Measurements from ENCODE around the gene TMEM203. TPM values are rescaled to one million over a fixed set of nuclear protein-coding genes. Genes with fewer than 3 reads are reported as not detected.

Gene TMEM203
- total RNA-seq, 4 donors from 2014 or later: 29.7 to 47.3 (median 38.4) TPM

DNA sequence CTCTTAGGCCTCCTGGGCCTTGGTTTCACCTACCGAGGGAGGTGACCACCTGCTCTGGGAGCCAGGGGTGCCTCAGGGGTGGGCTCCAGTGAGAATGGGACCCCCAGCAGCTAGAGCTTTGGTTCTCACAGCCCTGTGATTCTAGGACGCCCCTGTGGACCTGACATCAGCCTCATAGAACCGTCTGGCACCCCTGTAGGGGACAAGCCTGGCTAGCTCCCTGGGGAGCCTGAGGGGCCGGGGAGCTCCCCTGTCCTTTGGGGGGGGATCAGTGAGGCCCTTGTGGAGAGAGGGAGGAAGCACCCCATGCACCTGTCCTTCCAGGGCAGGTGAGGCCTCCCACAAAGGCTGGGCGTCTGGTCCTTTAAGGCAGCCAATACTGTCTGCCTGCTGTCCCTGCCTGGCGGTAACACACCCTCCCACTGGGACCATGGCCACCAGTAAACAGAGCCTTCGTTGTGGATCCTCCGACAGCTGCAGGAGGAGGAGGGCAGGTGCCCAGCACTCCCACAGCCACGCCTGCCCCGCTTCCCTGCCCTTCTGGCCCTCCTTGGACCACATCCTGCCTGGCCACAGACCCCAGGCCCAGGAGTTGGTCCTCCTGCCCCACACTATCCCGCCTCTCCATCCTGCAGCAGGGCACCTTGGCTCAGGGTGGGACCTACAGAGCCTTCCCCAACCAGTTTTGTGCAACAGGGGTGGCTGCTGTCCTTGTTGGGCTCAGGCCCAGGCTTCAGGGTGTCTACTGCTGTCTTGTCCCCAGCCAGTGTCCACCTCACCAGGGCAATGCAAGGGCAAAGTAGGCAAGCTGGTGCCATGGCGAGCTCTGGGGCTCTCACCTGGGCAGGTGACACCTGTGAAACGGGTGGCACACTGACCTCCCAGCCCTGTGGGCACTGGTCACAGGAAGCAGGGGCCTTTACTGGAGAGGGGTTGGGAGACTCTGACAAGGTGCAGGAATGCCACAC, 32.6 kb upstream of the TMEM203 start:
- Histone ChIP-seq H3K27ac (no peak overlapping the region), H3K4me3 (replicated peaks in 1 of 3) (no peak overlapping the region), H3K9me3 (no peaks in the 10 kb centered on the region), H3K4me1 (peaks cover 22 to 55% of the 10 kb centered on the region in 2 donors), H3K27me3 (no peaks in the 10 kb centered on the region), H3K36me3 (peaks cover 9 to 13% of the 10 kb centered on the region in 2 donors)
- 65 to 87% methylated on average over 8 to 9 of the region's 13 CpGs for WGBS, 2 donors
- DNase-seq: no peak
- intact Hi-C loops (cut with DNase I): no loop called here
- TF ChIP-seq POLR2A (IDR thresholded peaks at IDR 0.05): no peak
- TF ChIP-seq, protein P1, sequence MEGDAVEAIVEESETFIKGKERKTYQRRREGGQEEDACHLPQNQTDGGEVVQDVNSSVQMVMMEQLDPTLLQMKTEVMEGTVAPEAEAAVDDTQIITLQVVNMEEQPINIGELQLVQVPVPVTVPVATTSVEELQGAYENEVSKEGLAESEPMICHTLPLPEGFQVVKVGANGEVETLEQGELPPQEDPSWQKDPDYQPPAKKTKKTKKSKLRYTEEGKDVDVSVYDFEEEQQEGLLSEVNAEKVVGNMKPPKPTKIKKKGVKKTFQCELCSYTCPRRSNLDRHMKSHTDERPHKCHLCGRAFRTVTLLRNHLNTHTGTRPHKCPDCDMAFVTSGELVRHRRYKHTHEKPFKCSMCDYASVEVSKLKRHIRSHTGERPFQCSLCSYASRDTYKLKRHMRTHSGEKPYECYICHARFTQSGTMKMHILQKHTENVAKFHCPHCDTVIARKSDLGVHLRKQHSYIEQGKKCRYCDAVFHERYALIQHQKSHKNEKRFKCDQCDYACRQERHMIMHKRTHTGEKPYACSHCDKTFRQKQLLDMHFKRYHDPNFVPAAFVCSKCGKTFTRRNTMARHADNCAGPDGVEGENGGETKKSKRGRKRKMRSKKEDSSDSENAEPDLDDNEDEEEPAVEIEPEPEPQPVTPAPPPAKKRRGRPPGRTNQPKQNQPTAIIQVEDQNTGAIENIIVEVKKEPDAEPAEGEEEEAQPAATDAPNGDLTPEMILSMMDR (IDR thresholded peaks at IDR 0.05): no peak

DNA sequence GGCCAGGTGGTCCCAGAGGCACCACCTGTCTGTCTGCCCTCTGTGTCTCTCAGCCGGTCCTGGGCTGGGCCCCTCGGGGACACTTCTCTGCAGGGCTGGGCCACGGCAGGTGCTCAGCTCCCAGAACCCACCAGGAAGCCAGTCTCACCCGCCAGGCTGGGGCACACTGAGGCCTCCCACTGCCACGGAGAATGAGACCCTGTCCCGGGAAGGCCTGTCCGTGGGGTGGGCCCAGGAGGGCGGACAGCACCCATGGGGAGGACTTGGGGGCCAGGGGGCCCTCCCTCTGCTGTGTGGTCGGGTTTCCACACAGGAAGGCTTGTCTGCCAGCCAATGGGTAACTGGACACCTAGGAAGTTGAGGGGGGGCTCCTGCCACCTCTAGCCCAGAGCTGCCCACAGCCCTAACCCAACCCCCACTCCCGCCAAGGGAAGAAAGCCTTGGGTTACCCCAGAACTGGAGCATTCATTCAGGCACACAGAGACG, 31.5 kb upstream of the TMEM203 start:
- Histone ChIP-seq H3K4me3 (replicated peaks in 1 of 3) (no peak overlapping the region), H3K4me1 (peaks cover 15 to 44% of the 10 kb centered on the region in 2 donors), H3K27ac (no peak overlapping the region)

DNA sequence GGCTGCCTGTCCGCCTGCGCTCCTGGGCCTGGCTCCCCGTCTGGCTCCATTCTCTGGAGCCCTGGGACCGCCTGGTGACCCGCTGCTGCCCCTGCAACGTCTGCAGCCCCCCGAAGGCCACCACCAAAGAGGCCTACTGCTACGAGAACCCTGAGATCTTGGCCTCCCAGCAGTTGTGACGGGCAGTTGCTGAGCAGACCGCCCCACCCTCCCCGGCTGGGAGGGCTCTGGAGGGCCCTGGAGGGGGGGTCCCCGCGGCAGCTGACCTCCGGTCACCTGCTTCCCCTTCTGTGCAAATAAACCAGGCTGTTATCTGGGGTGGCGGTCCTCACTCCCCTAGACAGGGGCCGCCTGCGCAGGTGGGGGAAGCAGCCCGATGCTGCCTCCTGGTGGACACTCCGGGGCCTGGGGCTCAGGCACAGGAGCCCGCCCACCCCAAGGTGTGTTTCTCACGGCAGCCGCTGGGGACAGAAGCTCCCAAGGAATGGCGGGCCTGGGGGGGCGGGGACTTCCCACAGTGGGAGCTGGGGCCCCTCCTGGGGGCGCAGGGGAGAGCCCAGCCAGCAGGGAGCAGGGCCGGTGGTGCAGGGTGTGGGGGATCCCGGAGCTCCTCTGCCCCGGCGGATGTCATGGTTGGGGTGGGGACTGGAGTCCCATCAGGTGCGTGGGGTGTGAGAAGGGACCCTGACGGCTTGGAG, 30.9 kb upstream of the TMEM203 start:
- DNase-seq: peak; percentile 89 to 93
- Histone ChIP-seq H3K9me3 (no peaks in the 10 kb centered on the region), H3K4me1 (peaks cover 14 to 43% of the 10 kb centered on the region in 2 donors), H3K27ac (no peak overlapping the region), H3K36me3 (no peaks in the 10 kb centered on the region), H3K4me3 (replicated peaks in 1 of 3) (no peak overlapping the region), H3K27me3 (no peaks in the 10 kb centered on the region)
- TF ChIP-seq, protein P1 (IDR thresholded peaks at IDR 0.05): peak; percentile 98 to 100 (median 99)
- no peak for TF ChIP-seq POLR2A (IDR thresholded peaks at IDR 0.05)
- intact Hi-C loops (cut with DNase I): no loop called here
- 7 to 18% methylated on average over 5 to 15 of the region's 31 CpGs for WGBS, 2 donors

More for the DNA sequence above, 31.5 kb upstream of the TMEM203 start:
- Histone ChIP-seq H3K36me3 (peaks cover under 1 to 3% of the 10 kb centered on the region in 2 donors), H3K9me3 (no peaks in the 10 kb centered on the region), H3K27me3 (no peaks in the 10 kb centered on the region)
- peak; percentile 22 to 44 for DNase-seq
- WGBS, 2 donors: 46 to 63% methylated on average over 2 of the region's 11 CpGs
- TF ChIP-seq, protein P1 (IDR thresholded peaks at IDR 0.05): no peak
- TF ChIP-seq POLR2A (IDR thresholded peaks at IDR 0.05): no peak
- intact Hi-C loops (cut with DNase I): no loop called here

DNA sequence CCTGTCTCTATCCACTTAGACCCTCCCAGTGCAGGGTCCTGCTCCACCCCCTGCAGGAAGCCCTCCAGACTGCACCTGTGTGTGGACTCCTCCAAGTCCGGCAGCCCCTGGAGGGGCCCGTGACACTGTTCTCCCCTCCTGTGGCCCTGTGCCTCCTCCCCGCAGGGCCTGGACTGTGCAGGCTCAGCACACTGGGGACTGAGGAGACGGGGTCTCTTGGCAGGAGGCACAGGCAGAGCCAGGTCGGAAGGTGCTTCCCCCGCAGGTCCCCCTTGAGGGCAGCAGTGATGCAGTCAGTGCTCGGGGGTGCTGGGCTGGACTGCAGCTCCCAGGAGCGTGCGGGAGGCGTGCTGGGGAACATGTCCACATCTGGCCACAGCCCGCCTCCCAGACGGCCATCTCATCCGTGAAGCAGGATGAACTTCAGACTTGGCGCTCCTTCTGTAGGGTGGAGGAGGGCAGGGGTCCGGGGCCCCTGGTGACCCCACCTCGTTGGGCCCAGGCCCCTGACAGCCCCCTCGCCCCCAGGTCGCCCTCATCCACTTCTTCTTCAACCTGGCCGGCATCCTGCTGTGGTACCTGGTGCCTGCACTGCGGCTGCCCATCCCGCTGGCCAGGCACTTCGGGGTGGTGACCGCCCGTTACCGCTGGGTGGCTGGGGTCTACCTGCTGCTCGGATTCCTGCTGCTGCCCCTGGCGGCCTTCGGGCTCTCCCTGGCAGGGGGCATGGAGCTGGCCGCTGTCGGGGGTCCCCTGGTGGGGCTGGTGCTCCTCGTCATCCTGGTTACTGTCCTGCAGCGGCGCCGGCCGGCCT, 30.2 kb upstream of the TMEM203 start:
- no peaks in the 10 kb centered on the region for H3K36me3 ChIP-seq
- TF ChIP-seq, protein P1 (IDR thresholded peaks at IDR 0.05): no peak
- no peak for TF ChIP-seq POLR2A (IDR thresholded peaks at IDR 0.05)
- intact Hi-C loops (cut with DNase I): no loop called here
- no peak overlapping the region for H3K4me3 ChIP-seq (replicated peaks in 1 of 3)
- peaks cover 14 to 43% of the 10 kb centered on the region in 2 donors for H3K4me1 ChIP-seq
- H3K27ac ChIP-seq: no peak overlapping the region
- no peaks in the 10 kb centered on the region for H3K9me3 ChIP-seq
- H3K27me3 ChIP-seq: no peaks in the 10 kb centered on the region
- DNase-seq: no peak
- WGBS, 2 donors: 68 to 75% methylated on average over 16 to 23 of the region's 35 CpGs

Measured in thyroid gland (tissue), 4 donors.